C4-2B (cell line): Measurements from ENCODE around the gene PIAS3.

Experiments
- CTCF ChIP-seq: fragments of 450-650 bp; conservative IDR thresholded peaks from 2 replicates; pipeline ENCODE4 v1.5.1; 2017; ENCODE audit warnings: mild to moderate bottlenecking
- ZFX ChIP-seq: fragments of 450-650 bp; IDR thresholded peaks from 2 replicates; pipeline ENCODE4 v1.6.1; 2017

GRCh38 chr1:145891587-145892485 lies 33.0 kb upstream of the PIAS3 start:
- TF ChIP-seq CTCF, result peak; percentile 99
- TF ChIP-seq ZFX, result no peak
